Progenitor cell of endocrine pancreas (in vitro differentiated cells): ENCODE data around the gene B3GNT9. TPM values are rescaled to one million over a fixed set of nuclear protein-coding genes. Genes with fewer than 3 reads are reported as not detected.
A peak's percentile ranks its signal among the peaks of the same experiment; 100 is the strongest.

Experiments used
- DNase-seq: peaks from one replicate; pipeline ENCODE4 v3.0.0; 2021; ENCODE audit warnings: low spot score; ENCODE audit not compliant: unreplicated experiment
- H3K27ac Mint-ChIP-seq: 2 replicates; pipeline ENCODE4 v1.8.0; 2021; ENCODE audit warnings: mild to moderate bottlenecking, moderate library complexity, mixed read lengths
- H3K27me3 Mint-ChIP-seq: 2 replicates; pipeline ENCODE4 v1.8.0; 2021; ENCODE audit warnings: mixed read lengths
- H3K36me3 Mint-ChIP-seq: 2 replicates; pipeline ENCODE4 v1.8.0; 2022; ENCODE audit warnings: mixed read lengths; ENCODE audit not compliant: insufficient read depth
- H3K4me1 Mint-ChIP-seq: 2 replicates; pipeline ENCODE4 v1.8.0; 2021; ENCODE audit warnings: low read depth, mixed read lengths
- H3K4me3 Mint-ChIP-seq: 2 replicates; pipeline ENCODE4 v1.8.0; 2021; ENCODE audit warnings: low read depth, mild to moderate bottlenecking, moderate library complexity, mixed read lengths
- H3K9me3 Mint-ChIP-seq: 2 replicates; pipeline ENCODE4 v1.8.0; 2021; ENCODE audit warnings: low read depth, mixed read lengths
- CTCF ChIP-seq: fragments of 200-600 bp; sonication (generic); IDR thresholded peaks from one replicate; pipeline ENCODE4 v1.5.0; 2021; ENCODE audit warnings: antibody characterized with exemption, mild to moderate bottlenecking; ENCODE audit not compliant: unreplicated experiment
- long read RNA-seq: library from polyadenylated mRNA; unstranded; transcript quantifications from one replicate; pipeline ENCODE4 v2.0.0, GENCODE V29; 2020
- total RNA-seq: library from RNA; stranded (reverse); gene quantifications from 2 replicates; pipeline ENCODE4 v1.2.1, GENCODE V29; 2021

Gene B3GNT9
- total RNA-seq: 5.1 TPM in 2 replicates
- long read RNA-seq, partial matches to known transcripts: 0 of 3 reads
- long read RNA-seq, other reads (novel, unspliced or antisense): 3 of 3 reads

DNA sequence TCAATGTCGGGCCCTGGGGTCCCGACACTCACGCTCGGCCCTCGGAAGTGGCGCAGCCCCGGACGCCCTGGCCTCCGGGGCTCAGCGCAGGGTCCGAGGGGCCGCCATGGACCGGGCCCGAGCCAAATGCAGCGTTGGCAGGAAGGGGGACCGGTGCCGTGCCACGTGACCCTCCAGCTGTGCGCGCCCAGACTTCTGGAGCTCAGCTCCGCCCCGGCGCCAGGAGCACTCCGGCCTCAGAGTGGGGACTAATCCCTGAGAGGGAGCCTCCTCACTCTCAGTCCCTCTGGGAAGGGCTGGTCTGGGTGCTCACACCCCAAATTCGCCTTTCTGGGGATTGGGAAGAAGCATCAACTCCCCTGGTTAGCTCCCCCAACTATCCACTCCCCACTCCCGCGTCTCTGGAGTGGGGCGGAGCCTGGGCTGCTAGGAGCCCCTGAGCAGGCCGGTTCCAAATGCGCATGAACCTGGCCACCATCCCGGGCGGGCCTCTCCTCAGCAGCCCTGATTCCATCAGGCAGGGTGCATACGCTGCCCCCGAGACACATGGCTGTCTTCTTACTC is at the start of gene B3GNT9:
B3GNT9 (minus strand) TSS at position 166 of the 564 bp plus-strand sequence. CDS start 513 bp downstream, outside the sequence.
- no peak for DNase-seq
- Mint-ChIP-seq H3K36me3 (peaks cover 10% of the 10 kb centered on the region), H3K27me3 (peaks cover 43% of the 10 kb centered on the region), H3K27ac (peak within 1 kb of the TSS; percentile 80), H3K4me3 (peak within 1 kb of the TSS; percentile 71), H3K4me1 (peaks cover 3% of the 10 kb centered on the region), H3K9me3 (no peaks in the 10 kb centered on the region)
- TF ChIP-seq CTCF: no peak

- Mint-ChIP-seq H3K27me3 (no peaks in the 10 kb centered on the region), H3K4me3 (no peak overlapping the region), H3K9me3 (no peaks in the 10 kb centered on the region), H3K36me3 (peaks cover 15% of the 10 kb centered on the region), H3K4me1 (peaks cover 3% of the 10 kb centered on the region), H3K27ac (no peak overlapping the region)
- no peak for DNase-seq
- no peak for TF ChIP-seq CTCF
These were observed 49.7 kb upstream of the B3GNT9 start for GRCh38 chr16:67200491-67200890.

DNA sequence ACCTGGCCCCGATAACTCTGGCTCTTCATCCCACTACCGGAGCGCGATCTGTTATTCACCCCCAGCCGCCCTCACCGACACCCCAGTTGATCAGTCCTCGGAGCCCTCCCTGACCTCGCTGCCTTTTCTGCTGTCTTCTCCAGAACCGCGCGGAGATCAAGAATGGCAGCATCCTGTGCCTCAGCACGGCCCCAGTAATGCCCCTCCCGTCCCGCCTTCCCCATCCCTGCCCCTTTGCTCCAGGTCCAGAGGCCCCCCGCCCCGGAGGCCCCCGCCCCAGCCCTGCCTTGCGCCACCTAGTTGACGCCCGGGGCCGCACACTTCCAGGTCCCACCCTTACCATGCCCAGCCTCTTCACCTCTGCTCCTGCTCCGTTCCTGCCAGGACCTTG is 49.0 kb upstream of the B3GNT9 start:
- peaks cover 3% of the 10 kb centered on the region for H3K4me1 Mint-ChIP-seq
- no peak overlapping the region for H3K27ac Mint-ChIP-seq
- H3K9me3 Mint-ChIP-seq: no peaks in the 10 kb centered on the region
- no peak for TF ChIP-seq CTCF
- peaks cover 15% of the 10 kb centered on the region for H3K36me3 Mint-ChIP-seq
- H3K4me3 Mint-ChIP-seq: peak overlapping the region; percentile 51
- DNase-seq: no peak
- H3K27me3 Mint-ChIP-seq: no peaks in the 10 kb centered on the region

DNA sequence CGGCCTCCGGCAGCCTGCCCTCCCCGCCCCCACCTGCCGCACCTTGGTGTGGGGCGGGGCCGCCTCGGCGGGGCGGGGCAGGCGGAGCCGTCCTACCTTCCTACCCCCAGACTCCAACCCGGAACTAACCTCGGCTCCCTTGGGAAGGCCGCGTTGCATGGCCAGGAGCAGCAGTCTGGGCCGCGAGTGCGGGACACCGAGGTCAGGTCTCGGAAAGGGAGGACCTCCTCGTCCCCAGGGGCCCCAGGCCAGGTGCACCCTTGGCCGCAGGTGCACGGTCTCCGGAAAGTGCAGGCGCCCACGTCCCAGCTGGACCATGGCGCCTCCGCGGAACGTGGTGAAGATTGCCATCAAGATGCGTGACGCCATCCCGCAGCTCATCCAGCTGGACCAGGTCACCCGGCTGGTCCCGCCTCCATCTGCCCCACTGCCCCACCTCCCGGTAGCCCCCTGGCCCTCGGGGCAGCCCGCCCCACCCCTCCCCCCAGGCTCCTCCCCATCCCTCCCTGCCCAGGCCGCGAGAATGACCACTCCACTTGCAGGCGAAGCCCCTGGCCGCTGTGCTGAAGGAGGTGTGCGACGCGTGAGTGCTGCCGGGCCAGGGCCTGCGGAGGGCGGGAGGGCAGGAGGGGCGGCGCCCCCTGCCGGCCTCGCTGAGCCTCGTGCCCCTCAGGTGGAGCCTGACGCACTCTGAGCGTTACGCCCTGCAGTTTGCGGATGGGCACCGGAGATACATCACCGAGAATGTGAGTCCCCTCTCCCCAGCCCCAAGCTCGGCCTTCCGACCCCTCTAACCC is 48.4 kb upstream of the B3GNT9 start, which contains the start of gene ELMO3:
ELMO3 (plus strand) TSS at position 121 of the 797 bp plus-strand sequence; CDS start at position 317, 196 bp downstream.
- peaks cover 3% of the 10 kb centered on the region for H3K4me1 Mint-ChIP-seq
- no peaks in the 10 kb centered on the region for H3K9me3 Mint-ChIP-seq
- TF ChIP-seq CTCF: peak; percentile 55
- DNase-seq: no peak
- H3K27ac Mint-ChIP-seq: no peak within 1 kb of the TSS
- peak within 1 kb of the TSS; percentile 51 for H3K4me3 Mint-ChIP-seq
- H3K36me3 Mint-ChIP-seq: peaks cover 15% of the 10 kb centered on the region
- H3K27me3 Mint-ChIP-seq: no peaks in the 10 kb centered on the region

DNA sequence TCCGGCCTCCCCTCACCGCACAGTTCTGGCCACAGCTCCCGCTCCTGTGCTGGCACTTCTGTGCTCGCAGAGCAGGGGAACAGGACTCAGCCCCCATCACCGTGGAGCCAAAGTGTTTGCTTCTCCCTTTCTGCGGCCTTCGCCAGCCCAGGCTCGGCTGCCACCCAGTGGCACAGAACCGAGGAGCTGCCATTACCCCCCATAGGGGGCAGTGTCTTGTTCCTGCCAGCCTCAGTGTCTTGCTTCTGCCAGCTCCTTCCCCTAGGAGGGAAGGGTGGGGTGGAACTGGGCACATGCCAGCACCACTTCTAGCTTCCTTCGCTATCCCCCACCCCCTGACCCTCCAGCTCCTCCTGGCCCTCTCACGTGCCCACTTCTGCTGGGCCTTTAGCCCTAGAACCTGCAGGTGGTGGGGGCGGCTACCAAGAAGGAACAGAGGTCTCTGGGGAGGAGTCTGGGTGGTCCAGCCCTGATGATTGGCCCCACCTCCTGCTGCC is 47.5 kb upstream of the B3GNT9 start:
- Mint-ChIP-seq H3K4me3 (no peak overlapping the region), H3K4me1 (peaks cover 7% of the 10 kb centered on the region), H3K27me3 (no peaks in the 10 kb centered on the region), H3K27ac (no peak overlapping the region), H3K9me3 (no peaks in the 10 kb centered on the region), H3K36me3 (peaks cover 17% of the 10 kb centered on the region)
- DNase-seq: no peak
- TF ChIP-seq CTCF: peak; percentile 44
